K562 (cell line): ENCODE results near the gene JDP2. TPM values are rescaled to one million over a fixed set of nuclear protein-coding genes. Genes with fewer than 3 reads are reported as not detected.
"Not testable (repeated sequence)": the region's sequence is repeated elsewhere in the genome, so short reads cannot be mapped to it uniquely, and the experiment has no call there.

ENCODE experiments used
- ATAC-seq: fragments of 200-7000 bp; cut with Tn5 transposase; 3 replicates; pipeline ENCODE4 v1.9.1; 2020; ENCODE audit warnings: moderate library complexity
- BruUV-seq: library from RNA; stranded (reverse); fragments of 400-500 nt; replicated peaks from 2 replicates; lab custom pipeline; 2021; lab: Mats Ljungman, UMichigan
- CTCF ChIA-PET: fragments of 300-600 bp; formaldehyde crosslinking; extraction: SDS; loops from one replicate; lab custom pipeline; 2021; ENCODE audit warnings: low intra/inter-chr PET ratio; lab: Yijun Ruan, JAX
- POLR2A ChIA-PET: fragments of 300-600, 350-650 bp; sonication (Branson Sonifier 250); formaldehyde crosslinking; extraction: SDS; loops from one replicate; lab custom pipeline; 2021; ENCODE audit warnings: antibody characterized with exemption, inconsistent platforms; lab: Yijun Ruan, JAX
- DNase-seq, 4 experiments: peaks; one replicate each; pipeline versions ENCODE4 v3.0.0 to v3.0.0-alpha.2; 2011 to 2018; ENCODE audit warnings: low spot score in 3 of 4, mixed read lengths in 3 of 4; ENCODE audit errors: extremely low read depth in 1 of 4
- FAIRE-seq: peaks from 2 replicates; lab custom pipeline; 2011; peaks lifted over from hg19 to GRCh38; lab: Jason Lieb, UNC
- H2AFZ ChIP-seq: 2 replicates; pipeline ENCODE4 v1.6.0; 2011; ENCODE audit warnings: low read depth, low read length, control low read depth, inconsistent platforms
- H3K27ac ChIP-seq: fragments of 200-600 bp; 3 replicates; pipeline ENCODE4 v1.8.0; 2011; ENCODE audit warnings: low read depth, mild to moderate bottlenecking, control low read depth, inconsistent platforms, low read length, moderate library complexity, mixed read lengths; ENCODE audit errors: extremely low read depth
- H3K27me3 ChIP-seq, 2 experiments: fragments of 300-600 bp in 1 of 2; 2 replicates in 1 of 2; 3 replicates in 1 of 2; pipeline versions ENCODE4 v1.6.0 to v1.8.0; 2011; ENCODE audit warnings: inconsistent platforms in 2 of 2, low read length in 2 of 2, mild to moderate bottlenecking in 1 of 2, mixed read lengths in 1 of 2, moderate library complexity in 1 of 2; ENCODE audit not compliant: control insufficient read depth in 2 of 2, insufficient read depth in 2 of 2
- H3K36me3 ChIP-seq: fragments of 300-600 bp; 3 replicates; pipeline ENCODE4 v1.8.0; 2011; ENCODE audit warnings: mild to moderate bottlenecking, low read length, inconsistent platforms; ENCODE audit not compliant: control insufficient read depth, insufficient read depth
- H3K4me1 ChIP-seq, 2 experiments: fragments of 200-600 bp in 1 of 2; replicated peaks in 1 of 2; 2 replicates in 1 of 2; 3 replicates in 1 of 2; pipeline versions ENCODE4 v1.5.1 to v1.8.0; 2011; ENCODE audit warnings: inconsistent platforms in 2 of 2, low read length in 2 of 2, mild to moderate bottlenecking in 1 of 2, mixed read lengths in 1 of 2, moderate library complexity in 1 of 2; ENCODE audit not compliant: control insufficient read depth in 2 of 2, insufficient read depth in 2 of 2
- H3K4me2 ChIP-seq: 2 replicates; pipeline ENCODE4 v1.6.1; 2011; ENCODE audit warnings: low read length, control low read depth, inconsistent platforms, mixed read lengths; ENCODE audit not compliant: insufficient read depth
- H3K4me3 ChIP-seq: fragments of 200-600 bp; sonication (generic), shearing (Covaris generic); 2 replicates; pipeline ENCODE4 v1.5.1; 2016; ENCODE audit warnings: control low read depth, inconsistent platforms
- H3K79me2 ChIP-seq: fragments of 200-600 bp; 3 replicates; pipeline ENCODE4 v1.8.0; 2011; ENCODE audit warnings: low read length, inconsistent platforms; ENCODE audit not compliant: control insufficient read depth, insufficient read depth
- H3K9ac ChIP-seq, 2 experiments: 2 replicates each; pipeline versions ENCODE4 v1.6.0 to v1.6.1; 2011; ENCODE audit warnings: low read depth in 2 of 2, low read length in 2 of 2, control low read depth in 1 of 2, inconsistent platforms in 1 of 2, mild to moderate bottlenecking in 1 of 2, mixed read lengths in 1 of 2; ENCODE audit not compliant: insufficient read depth in 1 of 2
- H3K9me1 ChIP-seq: one replicate; pipeline ENCODE4 v1.6.0; 2011; ENCODE audit warnings: inconsistent platforms, mild to moderate bottlenecking, low read length, moderate library complexity; ENCODE audit not compliant: control insufficient read depth, insufficient read depth
- H3K9me3 ChIP-seq: replicated peaks from 2 replicates; pipeline ENCODE4 v1.5.1; 2011; ENCODE audit warnings: low read depth, low read length, inconsistent platforms; ENCODE audit not compliant: control insufficient read depth, insufficient read depth
- H4K20me1 ChIP-seq: replicated peaks from 2 replicates; pipeline ENCODE4 v1.6.1; 2011; ENCODE audit warnings: low read length, inconsistent platforms, mixed read lengths; ENCODE audit not compliant: control insufficient read depth, insufficient read depth
- ELF4 ChIP-seq: fragments of 450-650 bp; formaldehyde crosslinking; IDR thresholded peaks from 2 replicates; pipeline ENCODE4 v1.4.0; 2022; ENCODE audit warnings: missing genetic modification characterization
- SIRT6 ChIP-seq: IDR thresholded peaks from one replicate; pipeline ENCODE4 v1.6.1; 2012; ENCODE audit warnings: low read depth, mild to moderate bottlenecking, control low read depth, inconsistent platforms, low read length, moderate library complexity
- SP1 ChIP-seq: sonication (generic); formaldehyde crosslinking; IDR thresholded peaks from 2 replicates; pipeline ENCODE4 v1.8.1; 2022; ENCODE audit warnings: mild to moderate bottlenecking, missing genetic modification reagents
- WGBS: fragments of 100-300 bp; shearing (Covaris generic); methylation state at CpG from one replicate; pipeline ENCODE4 v1.1.6; 2016; ENCODE audit warnings: low coverage, mixed read lengths; ENCODE audit not compliant: insufficient coverage; ENCODE audit errors: missing lambda C conversion rate; 5-methylcytosine and 5-hydroxymethylcytosine counted together
- in situ Hi-C: fragments of 300-500 bp; cut with MboI; formaldehyde crosslinking; loops from 4 replicates; pipeline ENCODE4 v1.15.0; 2018; ENCODE audit warnings: inconsistent platforms, mixed read lengths
- intact Hi-C: fragments of 100-400 bp; cut with micrococcal nuclease; formaldehyde crosslinking; loops from 2 replicates; pipeline ENCODE4 v1.14.2; 2022
- polyA plus RNA-seq, 8 experiments: library from polyadenylated mRNA; depleted of rRNA in 4 of 8; stranded (reverse) in 5 of 8; unstranded in 3 of 8; fragments of >200 nt; fragmentation: Nextera tagmentation in 2 of 8; fragmentation: Illumina TruSeq in 1 of 8; extraction: Ambion mirVana in 2 of 8; extraction: Trizol in 1 of 8; gene quantifications; 2 replicates each; pipeline versions ENCODE4 v1.2.1 to v1.2.3, GENCODE V29; 2011 to 2014; ENCODE audit warnings: inconsistent platforms in 1 of 8, missing spikeins in 1 of 8
- total RNA-seq, 7 experiments: library from RNA; depleted of rRNA in 6 of 7; stranded (reverse); fragments of >200 nt in 6 of 7; fragmentation: Illumina TruSeq in 2 of 7; extraction: Trizol in 2 of 7; gene quantifications; 2 replicates each; pipeline versions ENCODE4 v1.2.1 to v1.2.3, GENCODE V29; 2011 to 2021; ENCODE audit warnings: low replicate concordance in 1 of 7
- TF ChIP-seq, protein P1 (sequence below): fragments of 450-650 bp; IDR thresholded peaks from 2 replicates; pipeline ENCODE4 v1.6.1; 2017; ENCODE audit warnings: antibody characterized with exemption, mild to moderate bottlenecking
- TF ChIP-seq, protein P2 (sequence below): sonication (generic); formaldehyde crosslinking; IDR thresholded peaks from 2 replicates; pipeline ENCODE4 v1.8.0; 2022; ENCODE audit warnings: mild to moderate bottlenecking, missing genetic modification reagents
- TF ChIP-seq, protein P3 (sequence below): fragments of 250-450 bp; sonication (Bioruptor Pico); IDR thresholded peaks from 2 replicates; pipeline ENCODE4 v1.8.0; 2021; ENCODE audit warnings: mild to moderate bottlenecking, moderate library complexity

Gene JDP2
- total and polyA plus RNA-seq, 9 of the 15 experiments (the other 6 are each of a cell fraction or from before 2014, with no cell fraction given) = 0.27 to 13.8 (median 3.1) TPM

DNA sequence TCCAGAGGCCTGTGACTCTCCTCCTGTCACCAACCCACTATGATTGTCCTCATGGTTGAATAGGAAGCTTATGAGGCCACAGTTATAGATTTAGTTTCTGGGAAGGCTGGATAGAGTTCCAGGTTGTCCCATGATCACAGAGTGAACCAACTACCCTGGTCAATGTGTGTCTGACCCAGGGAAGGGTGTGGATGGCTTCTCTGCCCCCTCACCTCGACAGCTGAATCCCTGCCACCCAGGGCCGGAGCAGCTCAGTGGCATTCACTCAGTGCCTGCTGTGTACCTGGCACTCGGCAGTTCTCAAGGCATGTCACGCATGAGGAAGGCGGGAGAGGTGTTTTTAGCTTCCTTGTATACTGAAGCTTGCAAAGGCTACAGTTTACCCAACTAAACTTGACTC is 43.2 kb downstream of the JDP2 start:
- H3K9ac ChIP-seq = no peak overlapping the region
- TF ChIP-seq, protein P1, sequence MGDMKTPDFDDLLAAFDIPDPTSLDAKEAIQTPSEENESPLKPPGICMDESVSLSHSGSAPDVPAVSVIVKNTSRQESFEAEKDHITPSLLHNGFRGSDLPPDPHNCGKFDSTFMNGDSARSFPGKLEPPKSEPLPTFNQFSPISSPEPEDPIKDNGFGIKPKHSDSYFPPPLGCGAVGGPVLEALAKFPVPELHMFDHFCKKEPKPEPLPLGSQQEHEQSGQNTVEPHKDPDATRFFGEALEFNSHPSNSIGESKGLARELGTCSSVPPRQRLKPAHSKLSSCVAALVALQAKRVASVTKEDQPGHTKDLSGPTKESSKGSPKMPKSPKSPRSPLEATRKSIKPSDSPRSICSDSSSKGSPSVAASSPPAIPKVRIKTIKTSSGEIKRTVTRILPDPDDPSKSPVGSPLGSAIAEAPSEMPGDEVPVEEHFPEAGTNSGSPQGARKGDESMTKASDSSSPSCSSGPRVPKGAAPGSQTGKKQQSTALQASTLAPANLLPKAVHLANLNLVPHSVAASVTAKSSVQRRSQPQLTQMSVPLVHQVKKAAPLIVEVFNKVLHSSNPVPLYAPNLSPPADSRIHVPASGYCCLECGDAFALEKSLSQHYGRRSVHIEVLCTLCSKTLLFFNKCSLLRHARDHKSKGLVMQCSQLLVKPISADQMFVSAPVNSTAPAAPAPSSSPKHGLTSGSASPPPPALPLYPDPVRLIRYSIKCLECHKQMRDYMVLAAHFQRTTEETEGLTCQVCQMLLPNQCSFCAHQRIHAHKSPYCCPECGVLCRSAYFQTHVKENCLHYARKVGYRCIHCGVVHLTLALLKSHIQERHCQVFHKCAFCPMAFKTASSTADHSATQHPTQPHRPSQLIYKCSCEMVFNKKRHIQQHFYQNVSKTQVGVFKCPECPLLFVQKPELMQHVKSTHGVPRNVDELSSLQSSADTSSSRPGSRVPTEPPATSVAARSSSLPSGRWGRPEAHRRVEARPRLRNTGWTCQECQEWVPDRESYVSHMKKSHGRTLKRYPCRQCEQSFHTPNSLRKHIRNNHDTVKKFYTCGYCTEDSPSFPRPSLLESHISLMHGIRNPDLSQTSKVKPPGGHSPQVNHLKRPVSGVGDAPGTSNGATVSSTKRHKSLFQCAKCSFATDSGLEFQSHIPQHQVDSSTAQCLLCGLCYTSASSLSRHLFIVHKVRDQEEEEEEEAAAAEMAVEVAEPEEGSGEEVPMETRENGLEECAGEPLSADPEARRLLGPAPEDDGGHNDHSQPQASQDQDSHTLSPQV = no peak
- TF ChIP-seq, protein P2, sequence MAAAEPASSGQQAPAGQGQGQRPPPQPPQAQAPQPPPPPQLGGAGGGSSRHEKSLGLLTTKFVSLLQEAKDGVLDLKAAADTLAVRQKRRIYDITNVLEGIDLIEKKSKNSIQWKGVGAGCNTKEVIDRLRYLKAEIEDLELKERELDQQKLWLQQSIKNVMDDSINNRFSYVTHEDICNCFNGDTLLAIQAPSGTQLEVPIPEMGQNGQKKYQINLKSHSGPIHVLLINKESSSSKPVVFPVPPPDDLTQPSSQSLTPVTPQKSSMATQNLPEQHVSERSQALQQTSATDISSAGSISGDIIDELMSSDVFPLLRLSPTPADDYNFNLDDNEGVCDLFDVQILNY (CRISPR knock-in tag) = no peak
- TF ChIP-seq, protein P3, sequence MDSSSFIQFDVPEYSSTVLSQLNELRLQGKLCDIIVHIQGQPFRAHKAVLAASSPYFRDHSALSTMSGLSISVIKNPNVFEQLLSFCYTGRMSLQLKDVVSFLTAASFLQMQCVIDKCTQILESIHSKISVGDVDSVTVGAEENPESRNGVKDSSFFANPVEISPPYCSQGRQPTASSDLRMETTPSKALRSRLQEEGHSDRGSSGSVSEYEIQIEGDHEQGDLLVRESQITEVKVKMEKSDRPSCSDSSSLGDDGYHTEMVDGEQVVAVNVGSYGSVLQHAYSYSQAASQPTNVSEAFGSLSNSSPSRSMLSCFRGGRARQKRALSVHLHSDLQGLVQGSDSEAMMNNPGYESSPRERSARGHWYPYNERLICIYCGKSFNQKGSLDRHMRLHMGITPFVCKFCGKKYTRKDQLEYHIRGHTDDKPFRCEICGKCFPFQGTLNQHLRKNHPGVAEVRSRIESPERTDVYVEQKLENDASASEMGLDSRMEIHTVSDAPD (CRISPR knock-in tag) = no peak
- TF ChIP-seq ELF4 (CRISPR knock-in tag) (no peak), SIRT6 (no peak), SP1 (CRISPR knock-in tag) (no peak)
- DNase-seq (no peak), FAIRE-seq (no peak), ATAC-seq (no peak)
- BruUV-seq = no TSS peak
- H3K9me1 ChIP-seq = no peaks in the 10 kb centered on the region
- H3K79me2 ChIP-seq = no peaks in the 10 kb centered on the region
- intact Hi-C loops (no loop called here), in situ Hi-C loops (no loop called here)
- no peak overlapping the region for H3K4me2 ChIP-seq
- H4K20me1 ChIP-seq = no peaks in the 10 kb centered on the region
- peaks cover 0 to 8% of the 10 kb centered on the region in 2 experiments; a peak in 2 of 5 replicates for H3K4me1 ChIP-seq
- CTCF ChIA-PET = no interaction called here
- H2AFZ ChIP-seq = no peak overlapping the region
- H3K9me3 ChIP-seq = no peaks in the 10 kb centered on the region
- WGBS = 60% methylated on average over 5 of the region's 5 CpGs
- peaks cover 0 to 3% of the 10 kb centered on the region in 2 experiments; a peak in 1 of 5 replicates for H3K27me3 ChIP-seq
- POLR2A ChIA-PET = interaction anchor here (0.7 to 1.1 kb wide), 2 partner anchors 18 to 159 kb away, joined by 3 to 4 read pairs; no protein-coding TSS in a partner anchor
- H3K27ac ChIP-seq = no peak overlapping the region
- no peak overlapping the region for H3K4me3 ChIP-seq
- H3K36me3 ChIP-seq = no peaks in the 10 kb centered on the region

DNA sequence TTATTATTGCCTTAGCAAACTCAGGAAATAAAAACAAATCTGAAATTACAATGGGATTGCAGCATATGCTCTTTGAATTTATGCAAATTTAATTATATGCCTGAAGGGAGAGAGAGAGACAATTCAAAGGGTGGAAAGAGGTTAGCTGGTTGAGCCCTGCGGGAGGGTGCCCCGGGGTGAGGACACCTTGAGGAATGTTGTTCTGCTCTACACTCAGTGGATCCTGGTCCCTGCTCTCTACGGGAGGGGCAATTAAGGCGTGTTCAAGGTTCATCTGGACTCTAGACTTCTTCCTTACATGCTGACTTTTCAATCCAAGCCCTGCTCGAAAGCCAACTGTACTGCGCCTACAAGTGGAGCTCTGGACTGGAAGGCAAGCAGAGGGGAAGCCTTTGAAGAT is 46.3 kb downstream of the JDP2 start:
- in situ Hi-C loops, ATAC-seq, BruUV-seq, DNase-seq, H3K9me3 ChIP-seq, H3K4me2 ChIP-seq, CTCF ChIA-PET, FAIRE-seq, intact Hi-C loops, H3K4me3 ChIP-seq, H3K36me3 ChIP-seq, H3K4me1 ChIP-seq, H3K9ac ChIP-seq, H4K20me1 ChIP-seq, H3K9me1 ChIP-seq, H2AFZ ChIP-seq, H3K27ac ChIP-seq, H3K79me2 ChIP-seq, POLR2A ChIA-PET: not testable (repeated sequence)
- peaks cover 0 to 18% of the 10 kb centered on the region in 2 experiments; a peak in 3 of 5 replicates for H3K27me3 ChIP-seq
- 4% methylated on average over 6 of the region's 6 CpGs for WGBS
